HK-2 (cell line): Measurements from ENCODE around the gene NCK2.

Experiments
- DNase-seq: peaks from one replicate; pipeline ENCODE4 v3.0.0-alpha.2; 2018; ENCODE audit not compliant: unreplicated experiment

NCK2 gene

DNA sequence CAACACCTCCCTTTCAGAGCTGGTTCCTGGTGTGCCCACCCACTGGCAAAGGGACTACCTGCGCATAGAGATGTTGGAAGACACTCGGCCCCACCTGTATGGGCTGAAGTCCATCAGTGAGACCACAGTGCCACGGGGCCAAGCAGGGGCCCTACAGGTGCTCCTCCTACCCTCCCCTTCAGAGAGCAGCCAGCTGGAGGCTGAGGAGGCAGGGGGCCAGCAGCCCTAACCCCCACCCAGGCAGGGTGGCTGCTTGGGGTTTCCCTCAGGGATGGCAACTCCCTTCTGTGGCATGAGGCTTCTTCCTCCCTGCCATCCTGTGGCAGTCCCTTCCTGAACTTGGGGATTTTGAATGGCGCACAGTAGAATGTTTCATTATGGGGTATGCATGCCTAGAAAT lies 125.3 kb downstream of the NCK2 start:
- no peak for DNase-seq

DNA sequence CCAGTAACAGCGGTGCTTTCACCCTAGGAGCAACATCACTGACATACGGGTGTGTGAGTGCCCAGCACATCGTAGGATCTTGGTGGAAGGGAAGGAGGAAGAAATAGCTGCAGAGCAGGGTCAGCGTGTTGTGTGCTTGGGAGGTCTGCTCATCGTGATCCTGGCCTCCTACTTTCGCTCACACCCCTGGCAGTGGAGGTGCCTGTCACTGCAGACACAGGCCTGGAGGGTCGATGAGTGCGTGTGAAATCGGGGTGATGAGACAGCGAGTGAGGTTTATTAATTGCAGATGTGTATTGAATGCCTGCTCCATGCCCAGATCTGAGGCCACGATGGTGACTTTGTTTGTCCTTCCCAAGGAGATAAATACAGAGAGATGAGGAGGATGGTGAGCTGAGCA lies 126.1 kb downstream of the NCK2 start:
- DNase-seq: no peak

- no peak for DNase-seq
Measured at GRCh38 chr2:105872142-105872728, 127.5 kb downstream of the NCK2 start.

DNA sequence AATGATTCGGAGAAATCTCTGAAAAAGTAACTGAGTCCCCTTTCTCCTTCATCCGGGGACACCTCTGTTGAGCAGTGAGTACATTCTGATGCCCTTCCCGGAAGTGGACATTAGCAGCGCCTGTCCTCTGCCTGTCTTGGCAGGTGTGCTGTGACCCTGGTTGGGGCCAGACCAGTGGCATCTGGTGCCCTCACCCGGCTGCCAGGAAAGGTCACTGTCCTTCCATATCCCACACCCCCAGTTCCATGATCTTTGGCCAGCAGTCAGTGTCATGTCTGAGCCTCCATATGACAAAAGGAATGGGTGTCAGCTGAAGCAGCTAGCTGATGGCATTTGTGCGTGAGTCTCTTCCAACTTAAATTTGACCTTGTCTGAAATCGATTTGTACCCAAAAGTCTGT lies 128.1 kb downstream of the NCK2 start:
- no peak for DNase-seq

DNA sequence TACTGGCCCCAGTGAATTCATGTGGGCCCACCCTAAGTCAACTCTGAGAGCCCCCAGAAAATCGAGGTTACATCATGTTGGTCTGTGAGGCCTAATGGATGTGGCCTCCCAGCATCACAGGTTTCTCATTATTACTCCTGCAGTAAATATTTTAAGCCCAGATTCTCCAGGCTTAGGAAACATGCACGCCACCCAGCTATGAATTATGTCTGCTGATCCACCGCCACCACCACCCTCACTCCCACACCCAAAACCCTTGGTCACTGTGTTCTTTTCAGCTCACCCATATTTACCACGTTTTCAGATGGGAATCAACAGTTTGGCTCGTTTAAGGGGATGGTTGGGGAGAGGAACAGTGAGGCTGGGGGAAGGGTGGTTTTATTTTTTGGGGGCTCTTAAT lies 128.6 kb downstream of the NCK2 start:
- no peak for DNase-seq

DNA sequence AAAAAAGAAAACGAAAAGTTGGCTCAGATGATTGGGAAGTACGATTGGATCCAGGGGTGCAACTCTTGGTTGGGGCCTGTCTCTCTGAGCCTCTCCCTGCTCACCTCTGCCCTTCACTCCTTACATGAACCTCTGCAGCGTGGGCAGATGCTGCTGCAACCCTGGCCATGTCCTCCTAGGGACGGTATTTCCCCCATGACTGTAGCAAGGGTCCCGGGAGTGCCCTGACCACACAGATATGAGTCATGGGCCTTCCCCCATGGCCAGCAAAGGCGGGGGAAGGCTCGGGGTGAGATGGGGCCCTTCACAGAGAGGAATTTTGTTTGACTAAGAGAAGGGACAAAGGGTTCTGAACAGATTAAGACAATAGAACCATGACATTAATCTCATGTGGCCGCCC lies 129.0 kb downstream of the NCK2 start:
- peak; percentile 69 for DNase-seq

GRCh38 chr2:105874466-105874865 lies 129.8 kb downstream of the NCK2 start:
- DNase-seq: no peak

DNA sequence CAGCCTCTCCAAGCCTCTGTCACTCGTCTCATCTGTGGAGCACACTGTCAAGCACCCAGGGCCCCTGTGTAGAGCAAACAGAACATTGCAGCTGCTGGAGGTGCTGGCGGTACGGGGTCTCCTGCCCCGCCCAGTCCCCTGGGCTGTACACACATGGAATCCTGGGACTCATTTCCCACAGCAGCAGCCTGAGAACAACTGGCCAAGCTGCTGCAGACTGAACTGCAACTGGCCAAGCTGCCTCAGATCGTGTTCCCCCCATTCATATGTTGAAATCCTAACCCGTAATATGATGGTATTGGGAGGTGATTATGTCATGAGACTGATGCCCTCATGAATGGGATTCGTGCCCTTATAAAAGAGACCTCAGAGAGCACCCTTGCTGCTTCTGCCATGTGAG lies 130.5 kb downstream of the NCK2 start:
- no peak for DNase-seq

GRCh38 chr2:105876191-105876590 lies 131.5 kb downstream of the NCK2 start:
- DNase-seq: no peak

DNA sequence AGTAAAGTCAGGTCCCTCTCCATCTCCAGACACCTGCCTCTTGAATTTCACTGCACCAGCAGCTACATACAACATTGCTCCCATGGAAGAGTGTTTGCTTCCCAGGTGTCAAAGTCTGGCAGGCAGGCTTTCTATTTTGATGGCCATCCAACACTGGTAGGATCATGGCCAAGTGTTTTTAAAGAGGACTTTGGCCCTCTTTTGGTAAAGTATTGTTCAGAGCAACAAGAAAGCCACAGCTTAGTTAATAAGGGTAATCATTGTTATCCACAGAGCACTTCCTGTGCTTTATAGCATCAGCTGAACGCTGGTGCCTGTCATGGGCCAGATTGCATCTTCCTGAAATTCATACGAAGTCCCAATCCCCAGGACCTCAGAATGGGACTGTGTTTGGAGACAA lies 133.2 kb downstream of the NCK2 start:
- DNase-seq: no peak

- no peak for DNase-seq
Measured at GRCh38 chr2:105879106-105879802, 134.5 kb downstream of the NCK2 start.

DNA sequence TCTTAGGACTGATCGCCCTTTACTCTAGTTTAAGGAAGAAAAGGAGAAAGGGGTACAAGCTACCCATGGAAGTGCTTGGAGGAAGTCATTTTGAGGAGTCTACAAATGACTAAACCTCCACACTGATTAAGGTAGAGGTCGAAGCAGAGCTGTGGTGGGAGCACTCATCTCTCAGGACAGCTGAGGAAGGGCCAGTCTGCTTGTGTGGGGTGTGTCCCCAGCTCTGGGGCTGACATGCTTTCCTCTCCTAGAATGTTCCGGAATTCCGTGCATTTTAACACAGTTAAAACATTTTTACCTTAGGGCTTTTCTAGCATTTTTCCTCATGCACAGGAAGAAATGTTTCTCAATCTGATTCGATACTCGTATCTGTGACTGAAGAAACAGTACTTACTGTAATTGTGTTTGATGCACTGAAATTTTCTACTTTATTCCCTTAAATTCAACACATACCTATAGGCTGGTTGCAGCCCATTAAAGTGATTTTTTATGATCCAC lies 135.1 kb downstream of the NCK2 start:
- no peak for DNase-seq

- no peak for DNase-seq
Measured at GRCh38 chr2:105880637-105881036, 135.9 kb downstream of the NCK2 start.

DNA sequence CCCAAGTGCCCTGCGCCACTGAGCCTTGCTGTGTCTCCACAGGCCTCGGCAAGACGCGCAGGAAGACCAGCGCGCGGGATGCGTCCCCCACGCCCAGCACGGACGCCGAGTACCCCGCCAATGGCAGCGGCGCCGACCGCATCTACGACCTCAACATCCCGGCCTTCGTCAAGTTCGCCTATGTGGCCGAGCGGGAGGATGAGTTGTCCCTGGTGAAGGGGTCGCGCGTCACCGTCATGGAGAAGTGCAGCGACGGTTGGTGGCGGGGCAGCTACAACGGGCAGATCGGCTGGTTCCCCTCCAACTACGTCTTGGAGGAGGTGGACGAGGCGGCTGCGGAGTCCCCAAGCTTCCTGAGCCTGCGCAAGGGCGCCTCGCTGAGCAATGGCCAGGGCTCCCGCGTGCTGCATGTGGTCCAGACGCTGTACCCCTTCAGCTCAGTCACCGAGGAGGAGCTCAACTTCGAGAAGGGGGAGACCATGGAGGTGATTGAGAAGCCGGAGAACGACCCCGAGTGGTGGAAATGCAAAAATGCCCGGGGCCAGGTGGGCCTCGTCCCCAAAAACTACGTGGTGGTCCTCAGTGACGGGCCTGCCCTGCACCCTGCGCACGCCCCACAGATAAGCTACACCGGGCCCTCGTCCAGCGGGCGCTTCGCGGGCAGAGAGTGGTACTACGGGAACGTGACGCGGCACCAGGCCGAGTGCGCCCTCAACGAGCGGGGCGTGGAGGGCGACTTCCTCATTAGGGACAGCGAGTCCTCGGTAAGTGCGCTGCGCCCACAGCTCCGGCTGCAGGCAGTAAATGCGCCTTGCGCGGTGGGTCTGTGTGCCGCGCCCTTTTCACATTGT lies 136.8 kb downstream of the NCK2 start:
- no peak for DNase-seq

- no peak for DNase-seq
Measured at GRCh38 chr2:105882341-105882740, 137.6 kb downstream of the NCK2 start.

- no peak for DNase-seq
Measured at GRCh38 chr2:105882920-105883435, 138.3 kb downstream of the NCK2 start.

GRCh38 chr2:105883911-105884694 lies 139.4 kb downstream of the NCK2 start:
- DNase-seq: no peak

GRCh38 chr2:105885456-105885855 lies 140.7 kb downstream of the NCK2 start:
- DNase-seq: no peak

DNA sequence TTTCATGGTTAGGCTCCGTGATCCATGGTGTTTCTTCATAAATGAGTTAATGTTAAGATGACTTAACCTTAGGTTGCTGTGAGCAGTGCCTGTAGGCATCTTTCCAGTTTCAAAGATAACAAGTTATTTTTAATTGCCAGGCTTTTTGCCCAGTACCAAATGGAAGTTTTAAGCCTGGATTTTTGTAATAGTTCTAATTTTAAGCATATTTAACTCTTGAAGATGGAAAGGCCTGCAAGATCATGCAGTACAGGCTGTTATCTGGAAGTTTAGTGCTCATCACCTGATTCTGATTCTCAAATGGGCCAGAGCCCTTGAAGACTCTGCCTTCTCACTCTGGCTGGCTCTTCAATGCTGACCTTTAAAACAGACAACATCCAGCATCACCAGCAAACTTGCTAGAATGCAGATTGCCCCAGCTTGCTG lies 141.3 kb downstream of the NCK2 start:
- DNase-seq: no peak

- DNase-seq: no peak
Measured at GRCh38 chr2:105886687-105887086, 142.0 kb downstream of the NCK2 start.

- DNase-seq: no peak
Measured at GRCh38 chr2:105887256-105887655, 142.5 kb downstream of the NCK2 start.

DNA sequence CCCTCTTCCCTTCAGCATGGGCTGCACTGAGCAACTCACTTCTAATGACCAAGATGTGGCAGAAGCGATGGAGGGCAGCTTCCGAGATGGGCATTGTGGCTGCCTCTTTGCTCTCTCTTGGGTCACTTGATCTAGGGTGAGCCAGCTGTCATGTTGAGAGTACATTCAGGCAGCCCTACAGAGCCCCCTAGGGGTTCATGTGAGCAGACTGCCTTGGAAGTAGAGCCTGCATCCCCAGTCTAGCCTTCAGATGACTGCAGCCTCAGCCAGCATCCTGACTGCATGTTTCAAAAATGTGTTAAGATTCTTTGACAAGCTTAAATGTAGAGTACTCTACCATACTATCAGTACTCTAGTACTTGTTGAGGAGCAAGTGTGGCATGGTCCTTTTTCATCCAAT lies 143.9 kb downstream of the NCK2 start:
- no peak for DNase-seq
